ENCODE data around the gene SDK2. TPM values are rescaled to one million over a fixed set of nuclear protein-coding genes. Genes with fewer than 3 reads are reported as not detected.

Gene SDK2
- total and polyA plus RNA-seq, 9 of the 15 experiments (the other 6 are each of a cell fraction or from before 2014, with no cell fraction given), result 0.04 TPM; not detected in 8

- Histone ChIP-seq H3K79me2 (ENCODE audit: control insufficient read depth, insufficient read depth, low read length) (no peaks in the 10 kb centered on the region), H3K27ac (ENCODE audit: extremely low read depth, low read depth, low read length) (no peak overlapping the region), H2AFZ (ENCODE audit: low read depth, low read length) (peak overlapping the region; percentile 15; the same call in 1 of the 2 replicates), H3K9me3 (replicated peaks; ENCODE audit: control insufficient read depth, insufficient read depth, low read depth, low read length) (no peaks in the 10 kb centered on the region), H3K36me3 (ENCODE audit: control insufficient read depth, insufficient read depth, low read length) (no peaks in the 10 kb centered on the region), H3K27me3 (ENCODE audit: control insufficient read depth in 2 of 2, insufficient read depth in 2 of 2, low read length in 2 of 2) (peaks cover 0 to 16% of the 10 kb centered on the region in 2 experiments; a peak in 1 of 5 replicates), H3K9me1 (ENCODE audit: control insufficient read depth, insufficient read depth, low read length) (no peaks in the 10 kb centered on the region), H3K4me3 (no peak overlapping the region), H3K4me1 (replicated peaks in 1 of 2; ENCODE audit: control insufficient read depth in 2 of 2, insufficient read depth in 2 of 2, low read length in 2 of 2) (peaks cover 9 to 12% of the 10 kb centered on the region in 2 experiments; a peak in 4 of 5 replicates), H4K20me1 (replicated peaks; ENCODE audit: control insufficient read depth, insufficient read depth, low read length) (no peaks in the 10 kb centered on the region), H3K4me2 (ENCODE audit: insufficient read depth, low read length) (0 out of 2 replicates have a peak overlapping the region, but pooled peaks have one; percentile 3), H3K9ac (ENCODE audit: insufficient read depth in 1 of 2, low read depth in 2 of 2, low read length in 2 of 2) (0 out of 4 replicates have a peak overlapping the region, but pooled peaks of 1 of the 2 experiments have one; percentile 7)
- BruUV-seq (replicated peaks), result no TSS peak
- FAIRE-seq, result no peak
- no peak for DNase-seq (ENCODE audit: extremely low read depth in 1 of 4, low spot score in 3 of 4)
- ChIA-PET CTCF (ENCODE audit: low intra/inter-chr PET ratio) (interaction anchor here (1.6 kb wide), 1 partner anchor 13 kb away, joined by 3 read pairs; no protein-coding TSS in a partner anchor), POLR2A (no interaction called here)
- in situ Hi-C loops (cut with MboI), result no loop called here
- intact Hi-C loops (cut with micrococcal nuclease), result no loop called here
- WGBS (ENCODE audit: insufficient coverage, low coverage, missing lambda C conversion rate), result 18% methylated on average over 8 of the region's 9 CpGs
- peak; percentile 40 for ATAC-seq
- TF ChIP-seq PHB2 (IDR thresholded peaks at IDR 0.05; ENCODE audit: low read depth), result no peak
- TF ChIP-seq HDAC8 (tag; IDR thresholded peaks at IDR 0.05), result no peak
- TF ChIP-seq, protein P1, sequence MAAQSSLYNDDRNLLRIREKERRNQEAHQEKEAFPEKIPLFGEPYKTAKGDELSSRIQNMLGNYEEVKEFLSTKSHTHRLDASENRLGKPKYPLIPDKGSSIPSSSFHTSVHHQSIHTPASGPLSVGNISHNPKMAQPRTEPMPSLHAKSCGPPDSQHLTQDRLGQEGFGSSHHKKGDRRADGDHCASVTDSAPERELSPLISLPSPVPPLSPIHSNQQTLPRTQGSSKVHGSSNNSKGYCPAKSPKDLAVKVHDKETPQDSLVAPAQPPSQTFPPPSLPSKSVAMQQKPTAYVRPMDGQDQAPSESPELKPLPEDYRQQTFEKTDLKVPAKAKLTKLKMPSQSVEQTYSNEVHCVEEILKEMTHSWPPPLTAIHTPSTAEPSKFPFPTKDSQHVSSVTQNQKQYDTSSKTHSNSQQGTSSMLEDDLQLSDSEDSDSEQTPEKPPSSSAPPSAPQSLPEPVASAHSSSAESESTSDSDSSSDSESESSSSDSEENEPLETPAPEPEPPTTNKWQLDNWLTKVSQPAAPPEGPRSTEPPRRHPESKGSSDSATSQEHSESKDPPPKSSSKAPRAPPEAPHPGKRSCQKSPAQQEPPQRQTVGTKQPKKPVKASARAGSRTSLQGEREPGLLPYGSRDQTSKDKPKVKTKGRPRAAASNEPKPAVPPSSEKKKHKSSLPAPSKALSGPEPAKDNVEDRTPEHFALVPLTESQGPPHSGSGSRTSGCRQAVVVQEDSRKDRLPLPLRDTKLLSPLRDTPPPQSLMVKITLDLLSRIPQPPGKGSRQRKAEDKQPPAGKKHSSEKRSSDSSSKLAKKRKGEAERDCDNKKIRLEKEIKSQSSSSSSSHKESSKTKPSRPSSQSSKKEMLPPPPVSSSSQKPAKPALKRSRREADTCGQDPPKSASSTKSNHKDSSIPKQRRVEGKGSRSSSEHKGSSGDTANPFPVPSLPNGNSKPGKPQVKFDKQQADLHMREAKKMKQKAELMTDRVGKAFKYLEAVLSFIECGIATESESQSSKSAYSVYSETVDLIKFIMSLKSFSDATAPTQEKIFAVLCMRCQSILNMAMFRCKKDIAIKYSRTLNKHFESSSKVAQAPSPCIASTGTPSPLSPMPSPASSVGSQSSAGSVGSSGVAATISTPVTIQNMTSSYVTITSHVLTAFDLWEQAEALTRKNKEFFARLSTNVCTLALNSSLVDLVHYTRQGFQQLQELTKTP (IDR thresholded peaks at IDR 0.05; ENCODE audit: low read depth in 1 of 2, partially characterized antibody in 2 of 2), result no peak
- TF ChIP-seq RBM15 (IDR thresholded peaks at IDR 0.05; ENCODE audit: insufficient read depth, low read length), result no peak
- no peak for TF ChIP-seq POLR2G (IDR thresholded peaks at IDR 0.05; ENCODE audit: low read depth, low read length)
- no peak for TF ChIP-seq ZNF23 (CRISPR knock-in tag; IDR thresholded peaks at IDR 0.05)
- no peak for TF ChIP-seq FUS (optimal IDR thresholded peaks at IDR 0.05; ENCODE audit: low read depth, low read length)
- no peak for TF ChIP-seq NRF1 (conservative IDR thresholded peaks at IDR 0.05 in 1 of 2, IDR thresholded peaks at IDR 0.05 in 1 of 2)
- TF ChIP-seq ARID4B (CRISPR knock-in tag; IDR thresholded peaks at IDR 0.05), result no peak
- no peak for TF ChIP-seq ZNF121 (CRISPR knock-in tag; conservative IDR thresholded peaks at IDR 0.05)
These were observed 320.1 kb downstream of the SDK2 start for GRCh38 chr17:73324160-73324475.

Data from K562 (cell line).